B cell (primary cell): ENCODE results near the gene CCDC183.

Experiments used
- CTCF ChIP-seq: fragments of 200-600 bp; IDR thresholded peaks from one replicate; pipeline ENCODE4 v1.8.0; 2022; ENCODE audit warnings: antibody characterized with exemption, mild to moderate bottlenecking
- EZH2 ChIP-seq: IDR thresholded peaks from 2 replicates; pipeline ENCODE4 v1.6.1; 2012; ENCODE audit warnings: borderline replicate concordance, low read depth, mild to moderate bottlenecking, moderate library complexity, low read length; ENCODE audit not compliant: insufficient read depth, poor library complexity, severe bottlenecking

- TF ChIP-seq CTCF (no peak), EZH2 (no peak)
Measured at GRCh38 chr9:136790640-136791515, 5.3 kb upstream of the CCDC183 start, which contains the start of gene TMEM141.
